AG04450 (cell line): ENCODE measurements around the gene KIF14. TPM values are rescaled to one million over a fixed set of nuclear protein-coding genes. Genes with fewer than 3 reads are reported as not detected.

ENCODE experiments used
- CTCF ChIA-PET: fragments of 300-600, 350-600 bp; formaldehyde crosslinking; extraction: SDS; loops from one replicate; lab custom pipeline; 2022; ENCODE audit warnings: antibody characterized with exemption, inconsistent platforms; lab: Charles Lee
- POLR2A ChIA-PET: fragments of 350-600 bp; formaldehyde crosslinking; extraction: SDS; loops from one replicate; lab custom pipeline; 2021; ENCODE audit warnings: antibody characterized with exemption, inconsistent platforms; lab: Yijun Ruan, JAX
- DNase-seq: peaks from one replicate; pipeline ENCODE4 v3.0.0-alpha.2; 2011; ENCODE audit warnings: low read depth, low spot score
- H3K27ac ChIP-seq: one replicate; pipeline ENCODE4 v1.5.1; 2012; ENCODE audit warnings: low read depth, low read length, control low read depth
- H3K27me3 ChIP-seq: one replicate; pipeline ENCODE4 v1.6.0; 2012; ENCODE audit warnings: low read length; ENCODE audit not compliant: control insufficient read depth, insufficient read depth
- H3K4me3 ChIP-seq: 2 replicates; pipeline ENCODE4 v1.5.1; 2011; ENCODE audit warnings: mild to moderate bottlenecking, low read depth, low read length, control low read depth
- H3K9me3 ChIP-seq: 2 replicates; pipeline ENCODE4 v1.5.1; 2012; ENCODE audit warnings: low read length; ENCODE audit not compliant: control insufficient read depth, insufficient read depth
- polyA plus RNA-seq: library from polyadenylated mRNA; depleted of rRNA; stranded (reverse); fragments of >200 nt; gene quantifications from 2 replicates; pipeline ENCODE4 v1.2.3, GENCODE V29; 2011
- TF ChIP-seq, protein P1 (sequence below): IDR thresholded peaks from 2 replicates; pipeline ENCODE4 v1.5.1; 2011; ENCODE audit warnings: low read depth, low read length, control low read depth, inconsistent platforms

Gene KIF14
- polyA plus RNA-seq, 1 experiment = 2.9 TPM

DNA sequence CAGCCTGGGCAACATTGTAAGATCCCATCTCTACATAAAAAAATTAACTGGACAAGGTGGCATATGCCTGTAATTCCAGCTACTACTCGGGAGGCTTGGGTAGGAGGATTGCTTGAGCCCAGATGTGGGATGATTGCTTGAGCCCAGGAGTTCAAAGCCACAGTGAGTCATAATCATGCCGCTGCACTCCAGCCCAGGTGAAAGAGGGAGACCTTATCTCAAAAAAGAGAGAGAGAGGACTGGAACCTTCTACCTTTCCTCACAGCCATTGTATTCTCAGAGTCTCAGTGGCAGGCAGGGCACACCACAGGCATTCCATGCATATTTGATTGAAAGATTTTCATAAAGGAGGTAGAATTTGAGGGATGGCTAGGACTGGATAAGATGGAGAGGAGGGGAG, 78.4 kb downstream of the KIF14 start:
- Histone ChIP-seq H3K4me3 (no peak overlapping the region), H3K9me3 (no peaks in the 10 kb centered on the region), H3K27ac (no peak overlapping the region), H3K27me3 (peaks cover 5% of the 10 kb centered on the region)
- ChIA-PET CTCF (no interaction called here), POLR2A (no interaction called here)
- TF ChIP-seq, protein P1, sequence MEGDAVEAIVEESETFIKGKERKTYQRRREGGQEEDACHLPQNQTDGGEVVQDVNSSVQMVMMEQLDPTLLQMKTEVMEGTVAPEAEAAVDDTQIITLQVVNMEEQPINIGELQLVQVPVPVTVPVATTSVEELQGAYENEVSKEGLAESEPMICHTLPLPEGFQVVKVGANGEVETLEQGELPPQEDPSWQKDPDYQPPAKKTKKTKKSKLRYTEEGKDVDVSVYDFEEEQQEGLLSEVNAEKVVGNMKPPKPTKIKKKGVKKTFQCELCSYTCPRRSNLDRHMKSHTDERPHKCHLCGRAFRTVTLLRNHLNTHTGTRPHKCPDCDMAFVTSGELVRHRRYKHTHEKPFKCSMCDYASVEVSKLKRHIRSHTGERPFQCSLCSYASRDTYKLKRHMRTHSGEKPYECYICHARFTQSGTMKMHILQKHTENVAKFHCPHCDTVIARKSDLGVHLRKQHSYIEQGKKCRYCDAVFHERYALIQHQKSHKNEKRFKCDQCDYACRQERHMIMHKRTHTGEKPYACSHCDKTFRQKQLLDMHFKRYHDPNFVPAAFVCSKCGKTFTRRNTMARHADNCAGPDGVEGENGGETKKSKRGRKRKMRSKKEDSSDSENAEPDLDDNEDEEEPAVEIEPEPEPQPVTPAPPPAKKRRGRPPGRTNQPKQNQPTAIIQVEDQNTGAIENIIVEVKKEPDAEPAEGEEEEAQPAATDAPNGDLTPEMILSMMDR = no peak
- DNase-seq = no peak

DNA sequence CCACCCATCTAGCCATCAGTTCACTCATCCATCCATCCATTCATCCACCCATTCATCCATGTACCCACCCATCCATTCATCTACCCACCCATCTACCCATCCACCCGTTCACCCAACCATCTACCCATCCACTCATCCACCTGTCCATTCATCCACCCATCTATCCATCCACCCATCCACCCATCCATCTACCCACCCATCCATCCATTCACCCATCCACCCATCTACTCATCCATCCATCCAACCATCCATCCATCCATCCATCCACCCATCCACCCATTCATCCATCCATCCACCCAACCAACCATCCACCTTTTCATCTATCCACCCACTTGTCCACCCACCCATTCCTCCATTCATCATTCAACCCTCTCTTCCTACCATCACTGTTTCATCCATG, 80.3 kb downstream of the KIF14 start:
- H3K27ac ChIP-seq = no peak overlapping the region
- CTCF ChIA-PET = no interaction called here
- TF ChIP-seq, protein P1 = no peak
- no peak for DNase-seq
- no peak overlapping the region for H3K4me3 ChIP-seq
- peaks cover 5% of the 10 kb centered on the region for H3K27me3 ChIP-seq
- no peaks in the 10 kb centered on the region for H3K9me3 ChIP-seq
- POLR2A ChIA-PET = no interaction called here

DNA sequence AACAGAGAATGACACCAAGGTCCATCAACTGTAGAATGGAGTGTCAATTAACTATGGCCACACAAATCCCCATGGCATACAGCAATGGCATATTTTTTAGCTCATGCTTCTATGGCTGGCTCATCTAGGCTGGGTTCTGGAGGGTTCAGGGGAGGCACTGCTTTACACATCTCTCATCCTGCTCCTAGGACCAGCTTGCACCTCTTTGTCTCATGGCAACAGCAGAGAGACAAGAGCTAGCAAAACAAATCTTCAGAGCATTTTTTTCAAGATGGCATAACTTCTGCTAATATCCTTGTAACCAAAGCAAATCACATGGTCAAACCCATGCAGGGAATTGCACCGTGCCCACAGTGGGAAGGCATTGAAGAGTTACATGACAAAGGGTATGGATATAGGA, 82.4 kb downstream of the KIF14 start:
- ChIA-PET POLR2A (no interaction called here), CTCF (no interaction called here)
- no peak overlapping the region for H3K4me3 ChIP-seq
- H3K27ac ChIP-seq = no peak overlapping the region
- no peaks in the 10 kb centered on the region for H3K9me3 ChIP-seq
- peaks cover 2% of the 10 kb centered on the region for H3K27me3 ChIP-seq
- no peak for DNase-seq
- TF ChIP-seq, protein P1 = no peak

DNA sequence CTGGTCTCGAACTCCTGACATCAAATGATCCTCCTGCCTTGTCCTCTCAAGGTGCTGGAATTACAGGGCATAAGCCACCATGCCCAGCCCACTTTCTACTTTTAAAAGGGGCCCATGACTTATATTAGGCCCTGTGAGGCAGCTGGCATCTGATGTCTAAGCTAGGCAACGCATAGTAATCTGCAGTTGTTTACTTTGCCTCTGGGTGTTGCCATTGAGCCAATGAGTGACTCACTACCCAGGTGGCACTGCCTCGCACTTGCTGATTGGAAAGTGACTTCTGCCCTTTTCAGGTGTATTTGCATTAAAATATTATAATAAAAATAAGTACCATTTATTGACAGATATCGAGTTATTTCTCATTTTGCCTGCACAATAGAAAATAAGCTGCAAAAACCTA, 84.9 kb downstream of the KIF14 start:
- Histone ChIP-seq H3K27ac (no peak overlapping the region), H3K9me3 (no peaks in the 10 kb centered on the region), H3K27me3 (no peaks in the 10 kb centered on the region), H3K4me3 (no peak overlapping the region)
- POLR2A ChIA-PET = interaction anchor here (0.6 kb wide), 1 partner anchor 355 kb away, joined by 4 read pairs; no protein-coding TSS in a partner anchor
- DNase-seq = no peak
- TF ChIP-seq, protein P1 = no peak
- CTCF ChIA-PET = interaction anchor here (1.5 kb wide), 1 partner anchor 9 kb away, joined by 3 read pairs; no protein-coding TSS in a partner anchor

GRCh38 chr1:200530623-200531261, 89.8 kb downstream of the KIF14 start:
- ChIA-PET CTCF (interaction anchor here (0.5 kb wide), 1 partner anchor 224 kb away, joined by 5 read pairs; no protein-coding TSS in a partner anchor), POLR2A (no interaction called here)
- Histone ChIP-seq H3K27ac (no peak overlapping the region), H3K4me3 (no peak overlapping the region), H3K27me3 (no peaks in the 10 kb centered on the region), H3K9me3 (no peaks in the 10 kb centered on the region)
- no peak for DNase-seq
- TF ChIP-seq, protein P1 = no peak
